ENCODE measurements around the gene TMEM220.

Gene TMEM220

GRCh38 chr17:10729334-10730193 lies at the start of gene TMEM220:
Gene TMEM220, minus strand, starts transcription at chr17:10730023. Its CDS starts 172 bp downstream, at chr17:10729851.
- DNase-seq = peak; percentile 91

GRCh38 chr17:10779609-10780008 lies 49.8 kb upstream of the TMEM220 start:
- no peak for DNase-seq

GRCh38 chr17:10777890-10778289 lies 48.1 kb upstream of the TMEM220 start:
- DNase-seq = no peak

GRCh38 chr17:10777131-10777807 lies 47.4 kb upstream of the TMEM220 start:
- DNase-seq = no peak

- no peak for DNase-seq
These were observed 46.6 kb upstream of the TMEM220 start for GRCh38 chr17:10776381-10776780.

- no peak for DNase-seq
These were observed 46.0 kb upstream of the TMEM220 start for GRCh38 chr17:10775740-10776356.

GRCh38 chr17:10775058-10775457 lies 45.2 kb upstream of the TMEM220 start:
- DNase-seq = no peak

GRCh38 chr17:10773391-10773790 lies 43.6 kb upstream of the TMEM220 start:
- no peak for DNase-seq

GRCh38 chr17:10772425-10773380 lies 42.9 kb upstream of the TMEM220 start:
- no peak for DNase-seq

- DNase-seq = no peak
These were observed 41.3 kb upstream of the TMEM220 start for GRCh38 chr17:10771148-10771547.

GRCh38 chr17:10769840-10770239 lies 40.0 kb upstream of the TMEM220 start:
- no peak for DNase-seq

GRCh38 chr17:10768750-10769251 lies 39.0 kb upstream of the TMEM220 start:
- DNase-seq = peak; percentile 45

GRCh38 chr17:10767232-10767631 lies 37.4 kb upstream of the TMEM220 start:
- no peak for DNase-seq

GRCh38 chr17:10762037-10762436 lies 32.2 kb upstream of the TMEM220 start:
- no peak for DNase-seq

- no peak for DNase-seq
These were observed 31.5 kb upstream of the TMEM220 start for GRCh38 chr17:10761281-10761680.

GRCh38 chr17:10758062-10758461 lies 28.2 kb upstream of the TMEM220 start:
- DNase-seq = no peak

- no peak for DNase-seq
These were observed 27.8 kb upstream of the TMEM220 start for GRCh38 chr17:10757647-10758046.

- no peak for DNase-seq
These were observed 27.2 kb upstream of the TMEM220 start for GRCh38 chr17:10757067-10757466.

GRCh38 chr17:10756619-10757018 lies 26.8 kb upstream of the TMEM220 start:
- DNase-seq = no peak

- DNase-seq = no peak
These were observed 26.4 kb upstream of the TMEM220 start for GRCh38 chr17:10756185-10756584.

- DNase-seq = no peak
These were observed 25.8 kb upstream of the TMEM220 start for GRCh38 chr17:10755592-10756127.
